ENCODE results near the gene CD33.

The CD33 gene

DNA sequence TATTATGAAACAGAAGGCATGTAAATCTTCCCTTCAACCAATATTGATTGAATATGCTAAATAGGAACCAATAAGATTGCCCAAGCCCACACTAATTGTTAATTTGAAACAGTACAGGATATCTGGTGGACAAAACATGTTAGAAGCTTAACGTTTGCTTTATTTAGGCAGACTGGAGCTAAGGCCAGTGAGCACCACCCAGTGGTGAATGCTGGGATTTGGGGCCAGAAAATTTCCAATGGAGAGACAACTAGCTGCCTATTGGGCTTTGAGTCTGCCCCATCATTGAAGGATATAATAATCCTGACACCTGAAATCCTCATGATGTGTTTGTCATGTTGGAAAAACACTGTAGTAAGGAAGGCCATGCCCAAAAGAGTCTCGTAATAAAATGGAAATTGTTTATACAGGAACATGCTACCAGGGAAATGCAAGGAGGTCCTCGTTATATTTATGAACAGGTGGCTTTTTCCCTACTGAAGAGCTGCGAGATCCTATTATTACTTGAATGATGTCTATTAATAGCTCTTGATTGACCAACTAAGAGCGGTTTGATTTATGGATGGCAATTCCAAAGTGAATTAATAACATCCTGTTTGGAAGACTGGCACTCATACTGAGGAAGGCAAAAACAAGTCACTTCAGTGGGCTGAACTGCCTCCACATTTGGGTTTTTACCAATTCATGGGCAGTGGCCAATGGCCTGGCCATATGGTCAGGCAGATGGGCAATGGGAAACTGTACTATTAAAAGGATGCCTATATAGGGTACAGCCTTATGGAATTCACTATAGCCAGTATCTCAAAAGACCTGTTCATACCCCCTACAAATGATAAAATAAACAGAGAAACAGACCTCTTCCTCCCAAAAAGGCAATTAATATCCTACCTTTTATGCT, 34.7 kb downstream of the CD33 start:
- DNase-seq (ENCODE audit: low spot score): no peak

DNA sequence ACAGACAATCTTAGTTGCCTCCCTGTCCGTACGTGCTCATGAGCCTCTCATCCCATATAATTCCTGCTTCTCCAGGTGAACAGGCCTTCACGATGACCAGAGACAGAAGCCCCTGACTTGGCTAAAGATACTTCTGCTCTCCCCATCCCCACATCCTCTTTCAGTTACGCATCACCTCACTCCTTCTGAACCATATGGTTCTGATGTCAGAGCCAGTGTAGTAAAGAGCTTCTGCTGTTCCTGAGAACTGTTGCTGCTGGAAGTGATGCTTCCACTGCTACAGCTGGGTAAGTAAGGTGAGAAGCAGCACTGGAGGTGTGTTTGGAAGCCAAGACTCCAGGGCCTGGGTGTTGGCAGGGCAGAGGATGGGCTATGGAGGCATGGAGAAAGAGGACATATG, 38.9 kb downstream of the CD33 start:
- no peak for DNase-seq (ENCODE audit: low spot score)

DNA sequence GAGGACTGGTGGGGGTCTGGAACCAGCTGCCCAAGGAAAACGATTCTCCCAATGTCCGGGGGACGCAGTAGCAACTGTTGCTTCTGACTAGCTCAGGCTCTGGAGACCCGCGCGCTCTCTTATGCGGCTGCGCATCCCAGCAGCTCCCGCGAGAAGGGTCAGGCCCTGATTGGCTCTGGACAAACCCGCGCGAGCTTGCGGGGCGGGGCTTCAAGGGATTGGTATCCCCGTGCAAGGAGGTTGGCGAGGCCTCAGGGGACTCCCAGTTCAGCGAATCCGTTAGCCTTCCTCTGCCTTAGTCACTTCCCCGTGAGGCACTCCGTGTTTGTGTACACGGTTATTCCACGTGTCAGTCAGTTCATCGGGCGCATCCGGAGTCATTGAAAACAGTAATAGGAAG, 46.2 kb downstream of the CD33 start:
- no peak for DNase-seq (ENCODE audit: low spot score)

DNA sequence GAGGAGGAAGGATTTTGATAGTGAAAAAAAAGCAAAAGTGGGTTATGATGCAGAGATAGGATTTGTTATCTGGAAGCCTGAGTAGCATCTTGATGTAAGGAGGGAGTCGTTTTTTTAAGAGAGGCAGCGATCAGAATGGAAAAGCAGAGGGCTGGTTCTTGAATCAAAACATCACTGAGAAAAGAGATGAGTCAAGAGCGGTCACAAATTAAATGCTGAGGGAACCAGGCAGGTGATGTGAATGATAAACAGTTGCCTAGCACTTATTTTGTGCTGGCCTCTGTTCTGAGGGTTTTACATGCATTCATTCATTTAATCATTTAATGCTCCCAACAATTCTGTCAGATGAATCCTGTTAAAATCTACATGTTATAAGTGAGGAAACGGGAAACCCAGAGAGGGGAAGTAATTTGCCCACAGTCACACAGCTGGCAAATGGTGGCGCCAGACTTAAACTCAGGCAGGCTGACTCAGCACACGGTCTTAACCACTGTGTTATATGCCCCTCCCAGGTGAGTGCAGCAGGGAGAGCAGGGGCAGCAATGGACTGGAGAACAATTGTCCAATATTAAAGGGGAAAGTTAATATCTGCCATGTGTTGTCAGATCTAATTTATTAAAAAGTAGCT, 47.4 kb downstream of the CD33 start:
- no peak for DNase-seq (ENCODE audit: low spot score)

DNA sequence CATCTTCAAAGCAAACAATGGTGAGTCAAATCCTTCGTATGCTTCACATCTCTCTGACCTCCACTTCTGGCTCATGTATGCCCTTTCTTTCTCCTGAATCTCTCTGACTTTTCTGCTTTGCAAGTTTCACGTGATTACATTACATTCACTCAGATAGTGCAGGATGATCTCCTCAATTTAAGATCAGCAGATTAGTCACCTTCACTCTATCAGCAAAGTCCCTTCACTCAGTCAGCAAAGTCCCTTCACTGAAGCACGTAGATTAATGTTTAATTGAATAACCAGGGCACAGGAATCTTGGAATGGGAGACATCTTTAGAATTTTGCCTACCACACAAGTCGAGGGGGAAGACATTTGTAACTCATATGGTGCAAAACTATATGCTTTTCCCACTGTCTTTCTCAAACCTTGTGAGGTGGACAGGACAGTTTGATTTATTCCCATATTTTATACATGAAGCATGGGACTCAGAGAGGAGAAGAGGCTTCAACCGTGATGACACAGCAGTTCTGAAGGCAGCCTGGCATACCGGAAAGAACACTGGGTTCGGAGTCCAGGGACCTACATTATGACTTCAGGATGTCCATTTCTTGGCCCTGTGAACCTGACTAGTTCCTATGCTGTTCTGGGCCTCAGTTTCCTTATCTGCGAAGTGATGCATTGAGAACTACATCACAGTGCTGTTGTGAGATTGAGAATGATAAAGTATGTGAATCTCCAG, 49.3 kb downstream of the CD33 start:
- no peak for DNase-seq (ENCODE audit: low spot score)

DNA sequence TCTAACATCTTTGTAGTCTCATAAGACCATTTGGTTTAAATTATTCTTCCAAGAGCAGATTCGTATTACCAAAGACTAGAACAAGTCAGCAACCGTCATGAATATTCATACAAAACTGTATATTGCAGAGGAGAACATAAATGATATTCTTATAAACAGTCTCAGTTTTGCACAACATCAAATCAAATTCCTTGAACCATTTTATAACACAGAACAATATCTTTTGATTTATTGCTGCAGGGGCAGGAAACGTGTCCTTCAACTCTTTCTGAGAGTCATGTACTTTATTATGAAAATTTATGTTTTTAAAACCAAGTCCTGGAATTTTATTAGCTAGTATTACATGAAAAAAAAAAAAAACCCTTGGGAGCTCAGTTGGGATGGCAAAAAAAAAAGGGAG, 52.2 kb downstream of the CD33 start:
- DNase-seq (ENCODE audit: low spot score): no peak

DNA sequence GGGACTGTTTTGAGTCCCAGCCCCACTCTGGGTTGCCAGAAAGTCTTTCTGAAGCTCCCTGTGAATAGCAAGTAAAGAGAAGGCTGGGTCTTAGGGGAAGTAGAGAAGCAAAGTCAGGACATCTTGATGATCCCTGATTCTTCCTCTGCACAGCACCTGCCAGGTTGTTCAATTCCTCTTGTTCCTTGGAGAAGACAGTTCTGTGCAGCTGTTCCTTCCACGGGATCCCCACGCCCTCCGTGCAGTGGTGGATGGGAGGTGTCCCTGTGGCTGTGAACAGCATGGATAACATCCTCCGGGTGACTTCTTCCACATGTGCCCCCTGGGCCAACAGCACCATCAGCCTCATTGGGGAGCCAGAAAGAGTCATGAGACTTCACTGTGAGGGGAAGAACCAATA, 57.5 kb downstream of the CD33 start:
- no peak for DNase-seq (ENCODE audit: low spot score)

DNA sequence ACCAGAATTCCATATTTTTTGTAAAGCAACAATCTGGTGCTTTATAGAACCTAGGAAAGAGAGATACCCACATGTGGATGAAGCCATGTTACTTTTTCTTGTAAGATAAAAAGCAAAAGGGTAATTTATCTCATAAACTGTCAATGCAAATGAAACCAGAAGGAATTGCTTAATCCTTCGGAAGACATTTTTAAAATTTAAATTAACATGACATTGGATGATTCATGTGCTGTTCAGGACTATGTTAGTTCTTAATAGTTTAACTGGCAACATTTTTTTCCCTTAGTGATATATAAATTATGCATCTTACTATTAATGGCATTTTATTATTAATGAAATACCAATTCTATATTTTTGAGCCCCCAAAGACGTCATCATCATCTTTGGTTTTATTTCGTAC, 60.8 kb downstream of the CD33 start:
- no peak for DNase-seq (ENCODE audit: low spot score)
